GM21381 (cell line): ENCODE results near the gene TREX2.

Experiments
- ATAC-seq: cut with Tn5 transposase; IDR thresholded peaks from one replicate; pipeline ENCODE4 v1.9.1; 2021; ENCODE audit warnings: mild to moderate bottlenecking, moderate library complexity; ENCODE audit not compliant: unreplicated experiment

The TREX2 gene

GRCh38 chrX:153457136-153457825 is 11.4 kb upstream of the TREX2 start:
- no peak for ATAC-seq

DNA sequence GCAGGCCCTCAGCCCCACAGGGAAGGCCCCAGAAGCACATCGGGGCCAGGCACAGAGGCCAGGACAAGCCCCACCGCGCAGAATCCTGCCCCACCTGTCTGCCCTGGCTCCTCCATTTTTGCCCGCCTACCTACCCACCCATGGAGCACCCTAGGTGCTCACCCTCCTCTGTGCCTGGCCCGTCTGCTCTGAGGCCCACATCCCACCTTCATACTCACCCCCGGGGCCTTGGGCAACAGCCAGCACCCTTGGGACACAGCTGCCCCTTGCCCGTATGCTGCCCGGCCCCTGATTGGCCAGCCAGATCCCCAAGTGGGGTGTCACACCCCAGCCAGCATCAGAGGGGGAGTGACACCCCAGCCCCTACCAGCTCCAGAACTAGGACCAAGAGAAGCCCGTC is 10.8 kb upstream of the TREX2 start:
- no peak for ATAC-seq

DNA sequence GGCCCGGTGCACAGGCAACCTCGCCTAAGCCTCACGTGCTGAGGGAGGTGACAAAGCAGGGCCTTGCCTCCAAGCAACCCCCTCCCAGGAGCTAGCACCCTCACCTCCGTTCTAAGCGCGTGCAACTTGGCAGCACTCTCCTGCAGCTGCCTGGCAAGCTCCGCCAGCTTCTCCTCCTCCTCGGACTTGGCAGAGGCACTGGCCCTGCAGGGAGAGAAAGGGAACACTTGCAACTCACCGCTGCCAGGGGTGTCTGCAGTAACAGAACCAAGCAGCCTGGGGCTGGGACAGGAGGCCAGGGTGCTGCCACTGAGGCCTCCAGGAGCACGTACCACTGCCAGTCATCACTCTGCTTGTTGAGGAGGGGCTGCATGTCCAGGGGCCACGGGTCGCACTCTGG is 10.3 kb upstream of the TREX2 start:
- no peak for ATAC-seq

DNA sequence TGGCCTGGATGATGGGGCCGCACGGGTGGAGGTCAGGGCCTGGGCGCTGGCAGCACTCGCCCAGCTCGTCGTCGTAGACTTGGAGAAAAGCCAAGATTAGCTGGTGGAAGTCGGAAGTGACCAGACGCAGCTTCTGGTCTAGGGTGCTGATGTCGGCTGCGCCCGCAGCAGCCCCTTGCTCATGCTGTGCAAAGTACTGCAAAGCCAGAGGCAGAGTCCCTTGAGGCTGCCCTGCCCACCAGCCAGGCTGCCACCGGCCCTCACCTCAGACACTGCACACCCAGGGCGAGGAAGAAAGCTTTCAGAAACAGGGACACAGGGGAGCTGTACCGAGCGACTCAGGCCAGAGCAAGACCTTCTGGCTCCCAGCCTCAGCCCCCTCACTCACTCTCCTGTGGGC is 9.7 kb upstream of the TREX2 start:
- ATAC-seq, result no peak

DNA sequence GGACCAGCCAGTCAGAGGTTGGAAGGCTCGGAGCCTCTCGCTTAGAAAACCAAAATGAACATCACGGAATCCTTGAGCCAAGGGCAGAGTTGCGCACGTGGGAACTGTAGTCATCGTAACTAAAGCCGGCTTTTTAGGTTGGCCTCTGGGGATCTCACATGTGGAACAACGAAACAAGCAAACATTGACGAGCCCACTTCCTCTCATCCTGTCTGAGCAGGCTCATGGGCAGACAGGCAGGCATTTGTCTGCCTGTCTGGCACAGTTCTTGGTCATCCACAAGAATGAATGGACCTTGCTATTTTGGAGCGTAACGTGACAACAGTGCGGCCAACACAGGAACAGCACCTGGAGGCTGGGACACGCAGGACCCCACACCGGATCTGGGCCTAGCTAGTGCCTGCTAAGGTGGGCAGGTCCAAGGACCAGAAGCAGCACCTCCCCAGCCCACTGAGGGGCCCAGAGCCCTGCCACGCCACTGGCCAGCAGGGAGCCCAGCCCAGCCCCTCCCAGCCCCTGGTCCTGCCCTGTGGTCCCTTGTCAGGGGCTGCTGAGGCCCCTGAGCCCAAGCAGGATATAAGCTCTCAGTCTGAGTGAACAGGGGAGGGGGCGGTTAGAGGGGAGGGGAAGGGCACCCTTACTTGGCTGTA is 9.2 kb upstream of the TREX2 start:
- no peak for ATAC-seq

DNA sequence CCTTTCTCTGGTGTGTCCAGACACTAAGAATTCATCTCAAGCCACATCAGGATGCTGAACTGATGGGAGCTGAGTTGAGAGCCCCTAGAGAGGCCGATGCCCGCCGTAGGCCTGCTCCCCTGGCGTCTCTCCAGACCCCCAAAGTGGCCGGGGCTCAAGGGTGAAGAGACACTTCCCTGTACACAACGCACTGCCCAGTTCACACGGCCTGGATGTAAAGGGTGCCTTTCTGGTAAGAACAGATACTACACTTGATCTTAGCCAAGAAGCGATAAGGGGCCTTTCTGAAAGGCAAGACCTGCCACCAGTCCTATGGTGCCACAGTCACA is 5.1 kb upstream of the TREX2 start:
- no peak for ATAC-seq

- ATAC-seq, result no peak
These were observed 4.5 kb upstream of the TREX2 start for GRCh38 chrX:153450114-153450948.

GRCh38 chrX:153449368-153450113 is 3.7 kb upstream of the TREX2 start:
- ATAC-seq, result no peak

- no peak for ATAC-seq
These were observed 2.9 kb upstream of the TREX2 start for GRCh38 chrX:153448556-153449367.

- no peak for ATAC-seq
These were observed 1.7 kb upstream of the TREX2 start for GRCh38 chrX:153447581-153447960.

- no peak for ATAC-seq
These were observed 1.2 kb upstream of the TREX2 start for GRCh38 chrX:153446950-153447580.

DNA sequence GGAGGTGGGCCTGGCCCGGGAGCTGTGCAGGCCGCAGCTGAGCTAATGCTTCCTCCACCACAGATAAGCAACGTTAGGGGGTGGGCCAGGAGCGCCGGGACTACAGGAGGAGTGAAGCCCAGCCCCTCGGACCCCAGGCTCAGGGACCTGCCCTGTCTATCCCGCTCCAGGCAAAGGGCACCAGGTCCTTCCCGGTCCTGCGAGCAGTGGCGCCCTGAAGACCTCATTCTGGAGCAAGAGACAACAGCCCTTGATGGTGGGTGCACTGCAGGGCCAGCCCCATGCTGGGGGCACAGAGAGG is 730 bp upstream of the TREX2 start:
- ATAC-seq, result no peak

DNA sequence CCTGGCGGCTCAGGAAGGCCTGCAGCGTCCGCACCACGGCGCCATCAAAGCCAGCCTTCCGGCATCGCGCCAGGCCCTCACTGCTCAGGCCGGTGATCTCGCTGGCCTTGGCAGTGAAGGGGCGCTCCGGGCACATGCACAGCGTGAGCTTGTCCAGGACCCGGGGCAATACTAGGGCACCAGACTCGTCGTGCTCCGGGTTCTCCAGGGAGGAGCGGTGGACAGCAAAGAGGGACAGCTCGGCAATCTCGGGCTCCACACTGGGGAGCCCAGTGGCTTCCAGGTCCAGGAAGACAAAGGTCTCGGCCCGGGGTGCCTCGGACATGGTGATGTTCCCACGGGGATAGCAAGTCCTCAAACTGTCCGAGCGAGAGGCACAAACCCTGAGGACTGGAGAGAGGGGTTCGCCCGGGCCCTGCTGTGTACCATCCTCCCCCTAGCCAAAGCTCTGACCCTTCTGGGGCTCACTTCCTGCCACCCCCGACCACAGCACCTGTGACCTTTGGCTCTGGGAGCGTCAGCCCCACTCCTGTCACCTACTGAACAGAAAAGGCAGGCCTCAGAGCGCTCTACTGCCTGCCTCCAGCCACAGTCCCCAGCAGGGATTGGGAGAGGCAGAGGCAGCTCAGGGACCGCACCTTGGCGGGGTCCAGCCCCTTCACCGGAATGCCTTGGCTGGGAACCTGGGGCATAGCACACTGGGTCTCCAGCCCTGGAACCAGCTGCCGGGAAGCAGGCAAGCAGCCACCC is 575 bp downstream of the TREX2 start:
- no peak for ATAC-seq

DNA sequence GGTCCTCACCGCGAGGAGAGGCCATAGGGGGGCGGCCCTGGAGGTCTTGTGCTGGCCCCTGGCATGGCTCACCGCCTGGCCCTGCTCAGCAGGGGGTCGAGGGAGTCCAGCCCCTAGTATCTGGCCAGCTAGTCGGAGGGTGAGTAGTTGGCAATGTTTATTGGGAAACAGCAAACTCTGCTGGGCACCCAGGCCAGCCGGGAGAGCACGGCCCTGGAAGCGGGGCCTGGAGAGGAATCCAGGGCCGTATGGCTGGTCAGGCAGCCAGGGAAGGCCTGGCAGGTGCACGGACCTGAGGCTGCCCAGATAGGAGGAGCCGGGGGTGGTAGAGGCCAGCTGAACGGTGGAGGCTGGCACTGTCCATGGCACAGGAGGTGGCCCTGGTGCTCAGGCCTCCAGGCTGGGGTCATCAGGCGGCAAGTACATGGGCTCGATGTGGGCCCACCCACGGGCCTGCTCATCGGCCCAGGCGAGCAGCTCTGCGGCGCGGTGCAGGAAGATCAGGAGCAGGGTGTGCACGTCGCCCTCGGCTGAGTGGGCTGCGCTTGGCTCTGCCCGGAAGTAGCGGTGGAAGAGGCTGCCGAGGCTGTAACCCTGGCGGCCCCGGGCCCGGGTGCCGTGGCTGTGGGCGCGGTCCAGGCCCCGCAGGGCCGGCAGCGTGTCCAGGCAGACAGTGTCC is 1.4 kb downstream of the TREX2 start:
- no peak for ATAC-seq

GRCh38 chrX:153443476-153444332 is 2.2 kb downstream of the TREX2 start:
- no peak for ATAC-seq

GRCh38 chrX:153442463-153442862 is 3.4 kb downstream of the TREX2 start:
- no peak for ATAC-seq

DNA sequence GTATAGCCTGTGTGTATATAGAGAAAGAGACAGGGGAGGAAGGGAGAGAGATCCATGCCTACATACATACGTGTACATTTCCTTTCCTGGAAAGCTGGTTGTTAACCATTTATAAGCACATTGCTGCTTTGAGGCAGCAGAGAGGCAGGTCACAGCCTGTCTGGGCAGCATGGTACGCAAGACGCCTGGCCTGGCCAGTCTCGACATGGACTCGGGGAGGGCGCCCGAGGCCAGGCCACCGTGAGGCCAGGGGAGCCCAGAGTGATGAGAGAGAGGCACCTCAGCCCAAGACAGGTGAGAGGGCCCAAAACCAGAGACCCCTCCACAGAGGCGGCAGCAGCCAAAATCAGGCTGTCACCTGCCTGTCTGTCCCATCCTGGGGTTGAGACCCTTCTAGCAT is 3.9 kb downstream of the TREX2 start:
- ATAC-seq, result no peak

DNA sequence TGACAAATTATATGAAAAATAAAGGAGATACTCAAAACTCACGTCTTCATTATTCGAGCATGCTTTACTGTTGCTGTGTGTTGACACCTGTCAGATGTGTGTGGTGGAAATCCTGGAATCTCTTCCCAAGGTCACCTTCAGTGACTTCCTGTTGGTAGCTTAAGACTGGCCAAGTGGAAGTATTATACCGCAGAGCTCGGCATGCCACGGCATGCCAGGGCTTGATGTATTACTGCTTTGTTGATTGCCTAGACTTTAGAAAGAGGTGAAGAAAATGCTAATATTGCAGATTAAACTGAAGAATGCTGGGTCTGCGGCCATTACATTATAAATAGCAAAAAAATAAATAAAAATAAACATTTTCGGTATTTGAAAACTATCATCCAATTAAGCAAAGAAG is 4.6 kb downstream of the TREX2 start:
- ATAC-seq, result no peak
